Heart left ventricle (tissue), 16 donors: ENCODE data around the gene ENTPD3. TPM values are rescaled to one million over a fixed set of nuclear protein-coding genes. Genes with fewer than 3 reads are reported as not detected.

Experiments
- ATAC-seq, 4 donors: fragments of 200-7000 bp; cut with Tn5 transposase; one replicate each; pipeline ENCODE4 v1.9.1; 2020 to 2022; ENCODE audit warnings: moderate library complexity in 4 of 4, mild to moderate bottlenecking in 3 of 4, moderate number of reproducible peaks in 1 of 4
- DNase-seq, 5 donors: peaks; one replicate each; pipeline ENCODE4 v3.0.0-alpha.2; 2020
- H3K27ac ChIP-seq, 12 donors: fragments of 200-600 bp; sonication (generic) in 4 of 12; one replicate each; pipeline versions ENCODE4 v1.5.0 to v1.8.0; 2016 to 2022; ENCODE audit warnings: mild to moderate bottlenecking in 2 of 12
- H3K27me3 ChIP-seq, 9 donors: fragments of 200-600 bp; sonication (generic) in 2 of 9; one replicate each; pipeline versions ENCODE4 v1.5.1 to v1.8.0; 2016 to 2022; ENCODE audit warnings: mild to moderate bottlenecking in 3 of 9
- H3K36me3 ChIP-seq, 9 donors: fragments of 200-600 bp; sonication (generic) in 2 of 9; one replicate each; pipeline versions ENCODE4 v1.5.0 to v1.8.0; 2018 to 2022; ENCODE audit warnings: mild to moderate bottlenecking in 2 of 9
- H3K4me1 ChIP-seq, 12 donors: fragments of 200-600 bp; sonication (generic) in 4 of 12; one replicate each; pipeline versions ENCODE4 v1.5.0 to v1.8.0; 2016 to 2022; ENCODE audit warnings: mild to moderate bottlenecking in 3 of 12
- H3K4me3 ChIP-seq, 12 donors: fragments of 200-600 bp; sonication (generic) in 4 of 12; one replicate each; pipeline versions ENCODE4 v1.5.0 to v1.8.0; 2017 to 2022; ENCODE audit warnings: mild to moderate bottlenecking in 9 of 12, moderate library complexity in 4 of 12
- H3K9me3 ChIP-seq, 12 donors: fragments of 200-600 bp; sonication (generic) in 4 of 12; one replicate each; pipeline versions ENCODE4 v1.5.0 to v1.8.0; 2016 to 2022; ENCODE audit warnings: mild to moderate bottlenecking in 1 of 12
- CTCF ChIP-seq, 12 donors: fragments of 200-600 bp; sonication (generic) in 4 of 12; IDR thresholded peaks; one replicate each; pipeline versions ENCODE4 v1.5.0 to v1.8.0; 2018 to 2022; ENCODE audit warnings: antibody characterized with exemption in 12 of 12, mild to moderate bottlenecking in 5 of 12
- POLR2A ChIP-seq, 2 donors: fragments of 450-650 bp; IDR thresholded peaks; one replicate each; pipeline ENCODE4 v1.6.1; 2017; ENCODE audit warnings: antibody characterized with exemption in 2 of 2, mild to moderate bottlenecking in 2 of 2, moderate library complexity in 2 of 2
- WGBS, 4 donors: extraction: QIAGEN DNeasy Blood & Tissue Kit in 2 of 4; methylation state at CpG; one replicate each; pipeline versions ENCODE4 v1.1.5 to v1.1.7; 2013 to 2018; 5-methylcytosine and 5-hydroxymethylcytosine counted together
- intact Hi-C, 10 donors: fragments of 100-400 bp; cut with DNase I; formaldehyde crosslinking; loops; one replicate each; pipeline versions ENCODE4 v1.11.1 to v1.14.2; 2022
- polyA plus RNA-seq, 2 donors: library from polyadenylated mRNA; stranded (reverse); fragments of 200-250 nt; gene quantifications; one replicate each; pipeline ENCODE4 v1.2.3, GENCODE V29; 2013
- total RNA-seq, 9 donors: library from RNA; depleted of rRNA in 2 of 9; stranded (reverse); fragments of >200 nt in 2 of 9; fragmentation: NEBNext Ultra II Directional in 3 of 9; extraction: Animal tissue kit (Norgen Biotek cat#: 25700) in 3 of 9; gene quantifications; one replicate each; pipeline versions ENCODE4 v1.1.0 to v1.2.4, GENCODE V29; 2016 to 2023
- donor health status: ischemic (EF 13 %, LVEDD 7.1; RV severe dilation, severe dysfunction).
- donor health status: healthy with polysubstance abuse.
- donor health status: DM: no; HTN: yes; CAD: no.
- donor health status: DM: no; HTN: no; CAD: no.
- donor health status: ischemic (EF 25% LVEDD 6.9; RV normal size, moderate dysfunction).
- donor health status: ischemic (EF 25% LVEDD 5.7; RV mildly dilated, moderate dysfunction).
- donor health status: healthy.
- donor health status: DM: yes; HTN: yes; CAD: no.
- donor health status: ischemic (EF 35%, LVEDD 5.7; RV mildly dilated, moderate dysfunction).
- donor health status: nonischemic (EF 11% LVEDD 7.7; RV severe dilation, severe dysfunction).
- donor health status: DM: yes; HTN: yes; CAD: no.
- donor health status: PGD.
- donor health status: ischemic (EF 29% LVEDD 5.4; RV normal size, mild dysfunction).
- donor health status: nonischemic (EF 23%, LVEDD 6.1; RV moderate dilation, normal function).

Gene ENTPD3
- total and polyA plus RNA-seq, 11 donors = 0.12 to 0.83 (median 0.32) TPM

- Histone ChIP-seq H3K36me3 (peaks cover 0 to 6% (median 0%) of the 10 kb centered on the region in 9 donors), H3K4me3 (no peak overlapping the region), H3K9me3 (no peaks in the 10 kb centered on the region), H3K27ac (no peak overlapping the region), H3K27me3 (no peaks in the 10 kb centered on the region), H3K4me1 (no peaks in the 10 kb centered on the region)
- DNase-seq = no peak
- no peak for TF ChIP-seq POLR2A (IDR thresholded peaks at IDR 0.05)
- no peak for TF ChIP-seq CTCF (IDR thresholded peaks at IDR 0.05)
- no peak for ATAC-seq
- intact Hi-C loops = no loop called here
- WGBS, 4 donors = 93 to 100% (median 95%) methylated on average over 2 of the region's 2 CpGs
These were observed 17.7 kb downstream of the ENTPD3 start for GRCh38 chr3:40404591-40405198.

GRCh38 chr3:40407007-40407406 is 20.0 kb downstream of the ENTPD3 start:
- no peak for TF ChIP-seq POLR2A (IDR thresholded peaks at IDR 0.05)
- no peak for TF ChIP-seq CTCF (IDR thresholded peaks at IDR 0.05)
- DNase-seq (no peak), ATAC-seq (no peak)
- intact Hi-C loops = no loop called here
- Histone ChIP-seq H3K36me3 (peaks cover 0 to 6% (median 0%) of the 10 kb centered on the region in 9 donors), H3K27me3 (no peaks in the 10 kb centered on the region), H3K4me3 (no peak overlapping the region), H3K27ac (no peak overlapping the region), H3K4me1 (peaks cover 0 to 5% (median 0%) of the 10 kb centered on the region in 12 donors), H3K9me3 (no peaks in the 10 kb centered on the region)
- WGBS, 4 donors = 90 to 96% (median 94%) methylated on average over 2 of the region's 2 CpGs

GRCh38 chr3:40407611-40408010 is 20.6 kb downstream of the ENTPD3 start:
- no peaks in the 10 kb centered on the region for H3K27me3 ChIP-seq
- DNase-seq = no peak
- TF ChIP-seq POLR2A (IDR thresholded peaks at IDR 0.05) (no peak), CTCF (IDR thresholded peaks at IDR 0.05) (no peak)
- no peak overlapping the region for H3K27ac ChIP-seq
- WGBS, 4 donors = 76 to 79% (median 77%) methylated on average over 3 of the region's 3 CpGs
- intact Hi-C loops = no loop called here
- no peak overlapping the region for H3K4me3 ChIP-seq
- H3K9me3 ChIP-seq = no peaks in the 10 kb centered on the region
- peaks cover 0 to 11% (median 0%) of the 10 kb centered on the region in 12 donors for H3K4me1 ChIP-seq
- H3K36me3 ChIP-seq = peaks cover 0 to 6% (median 0%) of the 10 kb centered on the region in 9 donors
- ATAC-seq = no peak

GRCh38 chr3:40414270-40414669 is 27.3 kb downstream of the ENTPD3 start:
- ATAC-seq (peak; percentile 45 to 57 (median 51)), DNase-seq (peak in 1 of 5 donors; percentile 7)
- Histone ChIP-seq H3K4me3 (no peak overlapping the region), H3K27ac (peak overlapping the region in 5 of 12 donors; percentile 14 to 40 (median 28)), H3K36me3 (no peaks in the 10 kb centered on the region), H3K4me1 (peaks cover 0 to 34% (median 2%) of the 10 kb centered on the region in 12 donors), H3K27me3 (no peaks in the 10 kb centered on the region), H3K9me3 (no peaks in the 10 kb centered on the region)
- 54 to 86% (median 59%) methylated on average over 1 of the region's 1 CpG for WGBS, 4 donors
- intact Hi-C loops = no loop called here
- TF ChIP-seq POLR2A (IDR thresholded peaks at IDR 0.05) = no peak
- TF ChIP-seq CTCF (IDR thresholded peaks at IDR 0.05) = no peak
